CD4-positive, alpha-beta T cell (primary cell): ENCODE measurements around the gene SPINK14. TPM values are rescaled to one million over a fixed set of nuclear protein-coding genes. Genes with fewer than 3 reads are reported as not detected.

Source experiments
- ATAC-seq: fragments of 200-7000 bp; cut with Tn5 transposase; one replicate; pipeline ENCODE4 v1.10.0; 2022; ENCODE audit warnings: mild to moderate bottlenecking; ENCODE audit not compliant: poor library complexity
- CTCF ChIA-PET: fragments of 350-600 bp; sonication (Branson Sonifier 250); formaldehyde crosslinking; loops from one replicate; lab custom pipeline; 2021; ENCODE audit warnings: antibody characterized with exemption, inconsistent platforms; lab: Charles Lee
- POLR2A ChIA-PET: fragments of 350-600 bp; sonication (Branson Sonifier 250); formaldehyde crosslinking; loops from one replicate; lab custom pipeline; 2021; ENCODE audit warnings: antibody characterized with exemption, inconsistent platforms; lab: Charles Lee
- DNase-seq, 14 experiments: peaks; one replicate each; pipeline ENCODE4 v3.0.0-alpha.2; 2013 to 2020; ENCODE audit warnings: mixed read lengths in 2 of 14
- H3K27ac ChIP-seq, 2 donors: one replicate each; pipeline versions ENCODE4 v1.5.1 to v1.7.0; 2013; ENCODE audit warnings: low read length in 2 of 2, low read depth in 1 of 2, mild to moderate bottlenecking in 1 of 2
- H3K27me3 ChIP-seq, 2 experiments: 1 replicate in 1 of 2; 2 replicates in 1 of 2; pipeline versions ENCODE4 v1.6.1 to v1.7.0; 2013; ENCODE audit warnings: low read length in 2 of 2, control low read depth in 1 of 2, mild to moderate bottlenecking in 1 of 2, moderate library complexity in 1 of 2; ENCODE audit not compliant: insufficient read depth in 2 of 2, control insufficient read depth in 1 of 2
- H3K36me3 ChIP-seq: one replicate; pipeline ENCODE4 v1.6.1; 2013; ENCODE audit warnings: low read length, control low read depth; ENCODE audit not compliant: insufficient read depth
- H3K4me1 ChIP-seq: one replicate; pipeline ENCODE4 v1.6.1; 2013; ENCODE audit warnings: low read length, control low read depth; ENCODE audit not compliant: insufficient read depth
- H3K4me3 ChIP-seq: one replicate; pipeline ENCODE4 v1.5.1; 2013; ENCODE audit warnings: mild to moderate bottlenecking, low read length, moderate library complexity
- H3K9me3 ChIP-seq, 2 experiments: 1 replicate in 1 of 2; 2 replicates in 1 of 2; pipeline versions ENCODE4 v1.6.1 to v1.7.0; 2013; ENCODE audit warnings: low read length in 2 of 2, mild to moderate bottlenecking in 2 of 2, control low read depth in 1 of 2, moderate library complexity in 1 of 2; ENCODE audit not compliant: control insufficient read depth in 1 of 2, insufficient read depth in 1 of 2
- H3K27ac Mint-ChIP-seq: one replicate; pipeline ENCODE4 v1.8.0; 2020; ENCODE audit warnings: mixed read lengths
- H3K27me3 Mint-ChIP-seq: one replicate; pipeline ENCODE4 v1.8.0; 2021; ENCODE audit warnings: mixed read lengths
- H3K36me3 Mint-ChIP-seq: one replicate; pipeline ENCODE4 v1.8.0; 2021; ENCODE audit warnings: low read depth, mixed read lengths
- H3K4me1 Mint-ChIP-seq: one replicate; pipeline ENCODE4 v1.8.0; 2021; ENCODE audit warnings: low read depth, mixed read lengths
- H3K4me3 Mint-ChIP-seq: one replicate; pipeline ENCODE4 v1.8.0; 2020; ENCODE audit warnings: mild to moderate bottlenecking, mixed read lengths
- H3K9me3 Mint-ChIP-seq: one replicate; pipeline ENCODE4 v1.8.0; 2020; ENCODE audit warnings: mixed read lengths
- CTCF ChIP-seq: fragments of 200-600 bp; IDR thresholded peaks from one replicate; pipeline ENCODE4 v1.8.0; 2022; ENCODE audit warnings: antibody characterized with exemption, mild to moderate bottlenecking
- intact Hi-C, 2 experiments: fragments of 100-400 bp; cut with DNase I in 1 of 2; cut with micrococcal nuclease in 1 of 2; formaldehyde crosslinking; loops; one replicate each; pipeline versions ENCODE4 v1.15.1 to v1.9.0; 2023 to 2025; cut with DNase I, micrococcal nuclease
- total RNA-seq, 174 experiments: library from RNA in 2 of 174; stranded (reverse) in 2 of 174; gene quantifications; one replicate each; pipeline ENCODE4 v1.2.3 and lab custom pipeline; 2021 to 2026

SPINK14 gene
- total RNA-seq, 2 experiments from 2014 or later, result not detected

- no peak for TF ChIP-seq CTCF
- no peaks in the 10 kb centered on the region for H3K4me1 ChIP-seq
- H3K27ac ChIP-seq, result no peak overlapping the region
- ChIA-PET POLR2A (no interaction called here), CTCF (no interaction called here)
- intact Hi-C loops, result no loop called here
- H3K4me3 ChIP-seq, result no peak overlapping the region
- H3K4me3 Mint-ChIP-seq, result no peak overlapping the region
- H3K9me3 ChIP-seq, result no peaks in the 10 kb centered on the region
- H3K27me3 ChIP-seq, result no peaks in the 10 kb centered on the region
- no peaks in the 10 kb centered on the region for H3K4me1 Mint-ChIP-seq
- no peaks in the 10 kb centered on the region for H3K9me3 Mint-ChIP-seq
- H3K27me3 Mint-ChIP-seq, result no peaks in the 10 kb centered on the region
- no peak overlapping the region for H3K27ac Mint-ChIP-seq
- ATAC-seq (no peak), DNase-seq (no peak)
- H3K36me3 ChIP-seq, result no peaks in the 10 kb centered on the region
- H3K36me3 Mint-ChIP-seq, result no peaks in the 10 kb centered on the region
These were observed 6.3 kb upstream of the SPINK14 start for GRCh38 chr5:148162038-148162437.

GRCh38 chr5:148163345-148163744, 5.0 kb upstream of the SPINK14 start:
- Mint-ChIP-seq H3K4me3 (no peak overlapping the region), H3K27ac (no peak overlapping the region), H3K9me3 (no peaks in the 10 kb centered on the region), H3K27me3 (no peaks in the 10 kb centered on the region), H3K36me3 (no peaks in the 10 kb centered on the region), H3K4me1 (no peaks in the 10 kb centered on the region)
- no peaks in the 10 kb centered on the region for H3K4me1 ChIP-seq
- H3K27ac ChIP-seq, result no peak overlapping the region
- ChIA-PET CTCF (no interaction called here), POLR2A (no interaction called here)
- intact Hi-C loops, result no loop called here
- no peaks in the 10 kb centered on the region for H3K9me3 ChIP-seq
- no peaks in the 10 kb centered on the region for H3K27me3 ChIP-seq
- no peak for DNase-seq
- no peaks in the 10 kb centered on the region for H3K36me3 ChIP-seq
- ATAC-seq, result no peak
- H3K4me3 ChIP-seq, result no peak overlapping the region
- no peak for TF ChIP-seq CTCF

DNA sequence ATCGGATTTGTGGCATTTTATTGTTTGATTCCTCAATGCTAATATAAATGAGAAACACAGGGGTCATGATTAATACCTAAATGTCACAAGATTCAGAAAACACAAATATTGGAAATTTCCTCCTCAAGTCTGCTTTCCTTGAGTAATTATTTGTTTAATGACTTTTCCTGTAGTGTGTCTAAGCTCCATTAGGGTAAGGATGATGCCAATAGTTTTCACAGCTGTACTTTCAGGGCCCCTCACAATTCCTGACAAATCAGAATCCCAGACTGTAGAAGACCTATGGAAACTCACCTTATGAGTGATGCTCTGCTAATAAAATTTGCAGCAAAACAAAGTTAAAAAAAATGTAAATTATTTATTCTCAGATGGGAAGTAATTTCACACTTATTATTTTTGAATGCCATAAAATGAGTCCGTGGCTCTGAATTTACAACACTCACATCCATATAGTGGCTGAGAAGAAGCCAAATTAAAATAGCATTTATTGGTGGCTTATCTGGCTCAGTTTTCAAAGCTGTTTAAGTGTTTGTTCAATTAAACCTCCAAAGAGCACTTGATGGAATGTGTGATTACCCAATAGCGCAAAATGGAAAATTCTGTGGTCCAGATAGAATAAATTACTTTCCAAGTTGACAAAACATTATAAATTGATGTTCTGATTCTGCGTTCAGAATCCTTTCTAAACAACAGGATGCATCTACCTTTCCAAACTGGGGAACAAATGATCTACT, 1.6 kb upstream of the SPINK14 start:
- Histone ChIP-seq H3K27ac (no peak overlapping the region), H3K36me3 (no peaks in the 10 kb centered on the region), H3K9me3 (no peaks in the 10 kb centered on the region), H3K4me1 (no peaks in the 10 kb centered on the region), H3K27me3 (no peaks in the 10 kb centered on the region), H3K4me3 (no peak overlapping the region)
- no peaks in the 10 kb centered on the region for H3K4me1 Mint-ChIP-seq
- H3K36me3 Mint-ChIP-seq, result no peaks in the 10 kb centered on the region
- no peak for TF ChIP-seq CTCF
- CTCF ChIA-PET, result no interaction called here
- H3K9me3 Mint-ChIP-seq, result no peaks in the 10 kb centered on the region
- H3K27me3 Mint-ChIP-seq, result no peaks in the 10 kb centered on the region
- no peak overlapping the region for H3K27ac Mint-ChIP-seq
- DNase-seq, result no peak
- ATAC-seq, result no peak
- POLR2A ChIA-PET, result no interaction called here
- intact Hi-C loops, result no loop called here
- no peak overlapping the region for H3K4me3 Mint-ChIP-seq
